Large intestine (tissue), 3 donors: Measurements from ENCODE around the gene CEACAM5. TPM values are rescaled to one million over a fixed set of nuclear protein-coding genes. Genes with fewer than 3 reads are reported as not detected.
"Not testable (repeated sequence)": the region's sequence is repeated elsewhere in the genome, so short reads cannot be mapped to it uniquely, and the experiment has no call there.

Experiments
- DNase-seq, 2 donors: peaks; one replicate each; pipeline versions ENCODE4 v3.0.0 to v3.0.0-alpha.2; 2013
- H3K27ac ChIP-seq: one replicate; pipeline ENCODE4 v1.5.1; 2013; ENCODE audit warnings: low read length
- H3K27me3 ChIP-seq: 2 replicates; pipeline ENCODE4 v1.6.1; 2013; ENCODE audit warnings: low read length; ENCODE audit not compliant: control insufficient read depth, insufficient read depth
- H3K36me3 ChIP-seq: 2 replicates; pipeline ENCODE4 v1.6.1; 2013; ENCODE audit warnings: low read length; ENCODE audit not compliant: control insufficient read depth, insufficient read depth
- H3K4me1 ChIP-seq: one replicate; pipeline ENCODE4 v1.6.1; 2013; ENCODE audit warnings: low read length; ENCODE audit not compliant: control insufficient read depth, insufficient read depth
- H3K4me3 ChIP-seq: one replicate; pipeline ENCODE4 v1.5.1; 2013; ENCODE audit warnings: low read length
- H3K9me3 ChIP-seq: one replicate; pipeline ENCODE4 v1.6.1; 2013; ENCODE audit warnings: mild to moderate bottlenecking, low read depth, low read length, moderate library complexity; ENCODE audit not compliant: control insufficient read depth
- WGBS: methylation state at CpG from one replicate; pipeline ENCODE4 v1.1.5; 2013; ENCODE audit warnings: low lambda C conversion rate; ENCODE audit not compliant: insufficient coverage; 5-methylcytosine and 5-hydroxymethylcytosine counted together
- polyA plus RNA-seq: library from polyadenylated mRNA; unstranded; fragments of 120-200 nt; gene quantifications from one replicate; pipeline ENCODE4 v1.2.1, GENCODE V29; 2013

The CEACAM5 gene
- polyA plus RNA-seq, 1 donor, result 18.8 TPM

DNA sequence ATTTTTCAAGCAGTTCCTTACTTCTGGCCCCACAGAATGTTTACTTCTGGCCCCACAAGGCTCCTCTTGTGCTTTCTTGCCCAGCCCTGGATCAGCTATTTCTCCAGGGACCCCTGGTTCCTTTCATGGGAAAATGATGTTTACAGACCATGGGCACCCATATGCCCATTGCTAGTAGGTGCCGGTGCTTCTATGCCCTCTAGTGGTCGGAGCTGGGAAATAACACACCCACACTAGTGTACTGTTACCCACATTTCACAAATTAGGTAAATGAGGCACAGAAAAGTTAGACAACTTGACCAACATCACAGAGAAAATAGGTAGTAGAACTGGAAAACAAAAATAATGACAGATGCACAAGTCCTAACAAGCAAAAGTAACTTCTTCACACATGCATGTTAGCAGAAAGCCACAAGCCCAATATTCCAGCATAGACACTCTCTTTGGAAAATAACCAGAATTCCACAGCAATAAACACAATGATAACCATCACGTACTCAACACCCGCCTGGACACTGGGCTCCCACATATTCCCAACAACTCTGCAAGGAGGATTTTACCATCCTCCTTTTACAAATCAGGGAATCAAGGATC lies 45.6 kb downstream of the CEACAM5 start:
- no CpG with 5 or more reads among the region's 4 CpGs for WGBS
- Histone ChIP-seq H3K36me3 (no peaks in the 10 kb centered on the region), H3K27me3 (no peaks in the 10 kb centered on the region), H3K4me1 (peaks cover 9% of the 10 kb centered on the region), H3K4me3 (no peak overlapping the region), H3K9me3 (no peaks in the 10 kb centered on the region), H3K27ac (no peak overlapping the region)
- no peak for DNase-seq

- H3K27me3 ChIP-seq, result no peaks in the 10 kb centered on the region
- H3K36me3 ChIP-seq, result no peaks in the 10 kb centered on the region
- H3K27ac ChIP-seq, result no peak within 1 kb of the TSS
- H3K4me3 ChIP-seq, result no peak within 1 kb of the TSS
- DNase-seq, result no peak
- WGBS, result no CpG with 5 or more reads among the region's 3 CpGs
- H3K9me3 ChIP-seq, result no peaks in the 10 kb centered on the region
- peaks cover 9% of the 10 kb centered on the region for H3K4me1 ChIP-seq
These were observed 47.0 kb downstream of the CEACAM5 start, which contains the start of gene CEACAM6 for GRCh38 chr19:41755328-41755913. Gene CEACAM6 (plus strand): TSS chr19:41755530. CDS start chr19:41755639, 109 bp downstream.

DNA sequence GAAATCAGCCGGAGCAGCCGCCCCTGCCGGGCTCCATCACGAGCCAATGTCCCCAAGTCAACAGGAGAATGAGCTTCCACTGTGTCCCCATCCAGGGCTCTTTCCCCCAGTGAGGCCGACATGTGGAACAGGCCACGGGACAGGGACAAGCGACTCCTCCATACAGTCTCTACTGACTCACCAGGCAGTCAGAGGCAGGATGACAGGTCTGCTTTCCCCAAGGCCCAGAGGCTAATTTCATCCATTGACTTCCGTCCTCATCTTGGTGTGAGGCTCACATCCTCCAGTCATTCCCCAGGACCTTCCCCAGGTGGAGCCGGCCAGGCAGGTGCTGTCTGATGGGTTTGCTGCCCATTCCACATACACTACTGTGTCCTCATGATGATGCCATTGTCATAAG lies 50.4 kb downstream of the CEACAM5 start:
- Histone ChIP-seq H3K4me3 (no peak overlapping the region), H3K36me3 (no peaks in the 10 kb centered on the region), H3K9me3 (no peaks in the 10 kb centered on the region), H3K27ac (no peak overlapping the region), H3K4me1 (peaks cover 9% of the 10 kb centered on the region), H3K27me3 (no peaks in the 10 kb centered on the region)
- 100% methylated on average over 1 of the region's 9 CpGs for WGBS
- DNase-seq, result no peak

DNA sequence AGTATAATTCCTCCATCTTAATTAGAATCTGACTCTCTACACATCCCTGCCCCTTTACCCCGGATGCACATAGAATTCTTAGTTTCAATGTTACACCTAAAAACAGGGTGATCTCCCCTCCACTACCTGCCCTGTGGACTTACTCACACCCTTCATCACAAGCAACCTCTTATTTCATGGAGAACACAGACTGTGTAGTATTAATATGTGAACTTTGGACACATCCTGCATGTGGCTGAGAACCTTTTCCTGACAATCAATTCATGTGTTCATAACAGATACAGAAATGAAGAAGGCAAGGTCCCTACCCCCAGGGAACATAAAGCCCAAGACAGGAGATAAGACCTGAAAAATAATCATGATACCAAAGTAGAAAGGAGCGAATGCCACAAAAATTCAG lies 58.7 kb downstream of the CEACAM5 start:
- Histone ChIP-seq H3K27me3 (no peaks in the 10 kb centered on the region), H3K27ac (peak overlapping the region; percentile 39), H3K4me1 (peaks cover 7% of the 10 kb centered on the region), H3K9me3 (peaks cover 4% of the 10 kb centered on the region), H3K4me3 (no peak overlapping the region), H3K36me3 (no peaks in the 10 kb centered on the region)
- DNase-seq, result peak; percentile 30 to 80
- WGBS, result 20% methylated on average over 1 of the region's 2 CpGs

DNA sequence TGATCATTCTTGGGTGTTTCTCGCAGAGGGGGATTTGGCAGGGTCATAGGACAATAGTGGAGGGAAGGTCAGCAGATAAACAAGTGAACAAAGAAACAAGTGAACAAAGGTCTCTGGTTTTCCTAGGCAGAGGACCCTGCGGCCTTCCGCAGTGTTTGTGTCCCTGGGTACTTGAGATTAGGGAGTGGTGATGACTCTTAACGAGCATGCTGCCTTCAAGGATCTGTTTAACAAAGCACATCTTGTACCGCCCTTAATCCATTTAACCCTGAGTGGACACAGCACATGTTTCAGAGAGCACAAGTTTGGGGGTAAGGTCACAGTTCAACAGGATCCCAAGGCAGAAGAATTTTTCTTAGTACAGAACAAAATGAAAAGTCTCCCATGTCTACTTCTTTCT lies 59.7 kb downstream of the CEACAM5 start:
- not testable (repeated sequence) for H3K4me3 ChIP-seq, H3K36me3 ChIP-seq, H3K27me3 ChIP-seq, H3K27ac ChIP-seq, H3K9me3 ChIP-seq, DNase-seq
- no CpG with 5 or more reads among the region's 5 CpGs for WGBS
- peaks cover 16% of the 10 kb centered on the region for H3K4me1 ChIP-seq

DNA sequence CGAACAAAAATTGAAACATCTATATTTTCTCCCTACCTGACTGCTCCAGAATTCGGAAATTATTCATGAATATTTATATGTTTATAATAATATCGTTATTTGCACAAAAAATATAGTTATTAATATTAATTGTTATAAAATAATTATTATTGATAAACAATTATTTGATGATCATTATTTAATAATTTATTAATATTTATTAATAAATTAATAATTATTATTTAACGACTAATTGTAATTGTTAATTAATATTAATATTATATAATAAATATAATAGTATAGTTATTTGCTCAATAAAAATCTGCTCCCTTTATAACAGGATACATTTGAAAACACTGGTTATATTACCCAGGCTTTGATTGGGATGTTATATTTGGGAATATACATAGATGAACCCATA lies 61.2 kb downstream of the CEACAM5 start:
- WGBS, result 100% methylated on average over 3 of the region's 4 CpGs
- Histone ChIP-seq H3K27ac (no peak overlapping the region), H3K4me1 (peaks cover 27% of the 10 kb centered on the region), H3K27me3 (no peaks in the 10 kb centered on the region), H3K9me3 (peaks cover 4% of the 10 kb centered on the region), H3K36me3 (no peaks in the 10 kb centered on the region), H3K4me3 (no peak overlapping the region)
- DNase-seq, result no peak

DNA sequence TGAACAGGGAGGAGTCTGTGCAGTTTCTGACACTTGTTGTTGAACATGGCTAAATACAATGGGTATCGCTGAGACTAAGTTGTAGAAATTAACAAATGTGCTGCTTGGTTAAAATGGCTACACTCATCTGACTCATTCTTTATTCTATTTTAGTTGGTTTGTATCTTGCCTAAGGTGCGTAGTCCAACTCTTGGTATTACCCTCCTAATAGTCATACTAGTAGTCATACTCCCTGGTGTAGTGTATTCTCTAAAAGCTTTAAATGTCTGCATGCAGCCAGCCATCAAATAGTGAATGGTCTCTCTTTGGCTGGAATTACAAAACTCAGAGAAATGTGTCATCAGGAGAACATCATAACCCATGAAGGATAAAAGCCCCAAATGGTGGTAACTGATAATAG lies 63.0 kb downstream of the CEACAM5 start:
- Histone ChIP-seq H3K9me3 (peaks cover 4% of the 10 kb centered on the region), H3K36me3 (no peaks in the 10 kb centered on the region), H3K4me3 (no peak overlapping the region), H3K4me1 (peaks cover 41% of the 10 kb centered on the region), H3K27me3 (no peaks in the 10 kb centered on the region), H3K27ac (no peak overlapping the region)
- 100% methylated on average over 1 of the region's 2 CpGs for WGBS
- no peak for DNase-seq

GRCh38 chr19:41774515-41774980 lies 66.1 kb downstream of the CEACAM5 start:
- Histone ChIP-seq H3K4me3 (no peak overlapping the region), H3K36me3 (no peaks in the 10 kb centered on the region), H3K27me3 (no peaks in the 10 kb centered on the region), H3K9me3 (no peaks in the 10 kb centered on the region), H3K27ac (peak overlapping the region; percentile 88), H3K4me1 (peaks cover 36% of the 10 kb centered on the region)
- no CpG with 5 or more reads among the region's 6 CpGs for WGBS
- DNase-seq, result peak; percentile 93 to 99

GRCh38 chr19:41776700-41777099 lies 68.3 kb downstream of the CEACAM5 start:
- no peaks in the 10 kb centered on the region for H3K27me3 ChIP-seq
- H3K4me1 ChIP-seq, result peaks cover 43% of the 10 kb centered on the region
- H3K27ac ChIP-seq, result no peak overlapping the region
- whole genome bisulfite sequencing, result 80% methylated on average over 1 of the region's 2 CpGs
- H3K36me3 ChIP-seq, result no peaks in the 10 kb centered on the region
- DNase-seq, result no peak
- H3K9me3 ChIP-seq, result no peaks in the 10 kb centered on the region
- H3K4me3 ChIP-seq, result no peak overlapping the region
